Testis (tissue), 2 donors: ENCODE results near the gene HYAL1.

Source experiments
- CTCF ChIP-seq, 3 experiments: fragments of 450-650 bp in 2 of 3; fragments of 200-600 bp in 1 of 3; sonication (generic) in 1 of 3; IDR thresholded peaks; one replicate each; pipeline ENCODE4 v1.5.1; 2016 to 2019; ENCODE audit warnings: antibody characterized with exemption in 3 of 3, mild to moderate bottlenecking in 2 of 3, moderate library complexity in 1 of 3
- POLR2A ChIP-seq: fragments of 450-650 bp; IDR thresholded peaks from one replicate; pipeline ENCODE4 v1.6.1; 2017; ENCODE audit warnings: antibody characterized with exemption, mild to moderate bottlenecking, moderate library complexity

- TF ChIP-seq POLR2A = no peak
- no peak for TF ChIP-seq CTCF (IDR thresholded peaks at IDR 0.05)
Measured at GRCh38 chr3:50338965-50339364, 35.6 kb upstream of the HYAL1 start.
